SK-N-SH (cell line): ENCODE results near the gene OR52D1. TPM values are rescaled to one million over a fixed set of nuclear protein-coding genes. Genes with fewer than 3 reads are reported as not detected.

Experiments used
- CTCF ChIA-PET: fragments of 300-600, 350-600 bp; formaldehyde crosslinking; extraction: SDS; loops from one replicate; lab custom pipeline; 2021; lab: Yijun Ruan, JAX
- POLR2A ChIA-PET: fragments of 350-600 bp; sonication (Branson Sonifier 250); formaldehyde crosslinking; extraction: SDS; loops from one replicate; lab custom pipeline; 2020; ENCODE audit warnings: antibody characterized with exemption, inconsistent platforms; lab: Yijun Ruan, JAX
- DNase-seq: peaks from one replicate; pipeline ENCODE4 v3.0.0; 2012
- H2AFZ ChIP-seq: fragments of 200-600 bp; sonication (generic); 2 replicates; pipeline ENCODE4 v1.8.1; 2016; ENCODE audit warnings: antibody characterized with exemption, mild to moderate bottlenecking, low read depth
- H3F3A ChIP-seq: fragments of 200-600 bp; sonication (generic); replicated peaks from 2 replicates; pipeline ENCODE3; 2016; ENCODE audit warnings: antibody characterized with exemption, mild to moderate bottlenecking; ENCODE audit not compliant: insufficient read depth
- H3K27ac ChIP-seq, 2 experiments: fragments of 200-500 bp in 1 of 2; fragments of 200-600 bp in 1 of 2; sonication (Bioruptor generic) in 1 of 2; sonication (generic), shearing (Covaris generic) in 1 of 2; 2 replicates each; pipeline versions ENCODE4 v1.5.1 to v1.6.1; 2014 to 2016; ENCODE audit warnings: low read depth in 2 of 2, inconsistent platforms in 1 of 2, low read length in 1 of 2, mild to moderate bottlenecking in 1 of 2, mixed read lengths in 1 of 2
- H3K27me3 ChIP-seq: fragments of 200-600 bp; sonication (generic), shearing (Covaris generic); 2 replicates; pipeline ENCODE4 v1.6.1; 2016; ENCODE audit warnings: mixed run types; ENCODE audit not compliant: insufficient read depth
- H3K36me3 ChIP-seq, 2 experiments: fragments of 200-500 bp in 1 of 2; fragments of 200-600 bp in 1 of 2; sonication (Bioruptor generic) in 1 of 2; sonication (generic) in 1 of 2; replicated peaks in 1 of 2; 2 replicates each; pipeline versions ENCODE3 to v1.5.1; 2014 to 2016; ENCODE audit warnings: low read length in 1 of 2, mild to moderate bottlenecking in 1 of 2; ENCODE audit not compliant: insufficient read depth in 2 of 2, control insufficient read depth in 1 of 2
- H3K4me1 ChIP-seq, 2 experiments: fragments of 200-500 bp in 1 of 2; fragments of 200-600 bp in 1 of 2; sonication (Bioruptor generic) in 1 of 2; sonication (generic), shearing (Covaris generic) in 1 of 2; 2 replicates each; pipeline versions ENCODE4 v1.5.1 to v1.6.1; 2014 to 2016; ENCODE audit warnings: low read depth in 1 of 2, low read length in 1 of 2, mixed run types in 1 of 2; ENCODE audit not compliant: insufficient read depth in 2 of 2, control insufficient read depth in 1 of 2
- H3K4me2 ChIP-seq: fragments of 200-600 bp; sonication (generic), shearing (Covaris generic); 2 replicates; pipeline ENCODE4 v1.6.1; 2017; ENCODE audit warnings: mixed run types
- H3K4me3 ChIP-seq, 2 experiments: fragments of 200-500 bp in 1 of 2; fragments of 200-600 bp in 1 of 2; sonication (Bioruptor generic) in 1 of 2; sonication (generic), shearing (Covaris generic) in 1 of 2; 2 replicates each; pipeline versions ENCODE4 v1.5.1 to v1.8.1; 2014 to 2016; ENCODE audit warnings: low read depth in 2 of 2, inconsistent platforms in 1 of 2, low read length in 1 of 2, mild to moderate bottlenecking in 1 of 2, mixed read lengths in 1 of 2, moderate library complexity in 1 of 2
- H3K79me2 ChIP-seq: fragments of 200-600 bp; sonication (generic); 2 replicates; pipeline ENCODE4 v1.8.1; 2017; ENCODE audit warnings: mild to moderate bottlenecking; ENCODE audit not compliant: insufficient read depth
- H3K9ac ChIP-seq: fragments of 200-600 bp; sonication (generic); 2 replicates; pipeline ENCODE4 v1.6.1; 2017; ENCODE audit warnings: mixed run types
- H3K9me2 ChIP-seq: fragments of 200-600 bp; sonication (generic); 2 replicates; pipeline ENCODE4 v1.6.1; 2017; ENCODE audit warnings: mixed run types
- H3K9me3 ChIP-seq: fragments of 200-600 bp; sonication (generic); 2 replicates; pipeline ENCODE4 v1.6.1; 2017; ENCODE audit warnings: mixed run types, mild to moderate bottlenecking, moderate library complexity
- H4K20me1 ChIP-seq: fragments of 200-600 bp; sonication (generic); 2 replicates; pipeline ENCODE4 v1.6.1; 2017; ENCODE audit warnings: mild to moderate bottlenecking, mixed run types; ENCODE audit not compliant: insufficient read depth
- EP300 ChIP-seq, 2 experiments: IDR thresholded peaks; 2 replicates each; pipeline versions ENCODE4 v1.4.0 to v1.6.1; 2012; ENCODE audit warnings: borderline replicate concordance in 1 of 2, low read depth in 1 of 2, low read length in 1 of 2
- FOXJ3 ChIP-seq: sonication (generic); formaldehyde crosslinking; IDR thresholded peaks from 2 replicates; pipeline ENCODE4 v1.5.1; 2020; ENCODE audit warnings: mild to moderate bottlenecking, missing genetic modification reagents
- FOXM1 ChIP-seq: IDR thresholded peaks from 2 replicates; pipeline ENCODE4 v1.4.0; 2012; ENCODE audit warnings: low read depth, mild to moderate bottlenecking
- MEF2A ChIP-seq: IDR thresholded peaks from 2 replicates; pipeline ENCODE4 v1.4.0; 2012; ENCODE audit warnings: low read depth, borderline replicate concordance
- MXI1 ChIP-seq: IDR thresholded peaks from 2 replicates; pipeline ENCODE4 v1.6.1; 2012; ENCODE audit warnings: mild to moderate bottlenecking, low read depth, low read length, improper control_type of control experiment
- NFIC ChIP-seq: IDR thresholded peaks from 2 replicates; pipeline ENCODE4 v1.4.0; 2012; ENCODE audit warnings: borderline replicate concordance
- PBX3 ChIP-seq: IDR thresholded peaks from 2 replicates; pipeline ENCODE4; 2012
- RAD21 ChIP-seq: IDR thresholded peaks from 2 replicates; pipeline ENCODE4 v1.6.1; 2012; ENCODE audit warnings: mild to moderate bottlenecking, low read length
- RCOR1 ChIP-seq: fragments of 150-350 bp; IDR thresholded peaks from 2 replicates; pipeline ENCODE4 v1.6.1; 2017; ENCODE audit warnings: antibody characterized with exemption, low read length
- RFX5 ChIP-seq: IDR thresholded peaks from 2 replicates; pipeline ENCODE4 v1.6.1; 2012; ENCODE audit warnings: mild to moderate bottlenecking, improper control_type of control experiment, low read length
- RXRA ChIP-seq: IDR thresholded peaks from 2 replicates; pipeline ENCODE4 v1.4.0; 2012; ENCODE audit warnings: low read depth, mild to moderate bottlenecking, borderline replicate concordance
- SIN3A ChIP-seq: IDR thresholded peaks from 2 replicates; pipeline ENCODE4 v1.6.1; 2012; ENCODE audit warnings: low read depth, mild to moderate bottlenecking, low read length, moderate library complexity, borderline replicate concordance
- SMC3 ChIP-seq: IDR thresholded peaks from 2 replicates; pipeline ENCODE4 v1.6.1; 2012; ENCODE audit warnings: low read depth, low read length, improper control_type of control experiment
- TEAD4 ChIP-seq: IDR thresholded peaks from 2 replicates; pipeline ENCODE4 v1.4.0; 2012; ENCODE audit warnings: mild to moderate bottlenecking, borderline replicate concordance; ENCODE audit not compliant: insufficient read depth
- WGBS: methylation state at CpG from one replicate; pipeline ENCODE4 v1.1.6; 2017; ENCODE audit warnings: low lambda C conversion rate; 5-methylcytosine and 5-hydroxymethylcytosine counted together
- polyA plus RNA-seq, 3 experiments: library from polyadenylated mRNA; depleted of rRNA; stranded (reverse); fragments of >200 nt; gene quantifications; 2 replicates each; pipeline ENCODE4 v1.2.3, GENCODE V29; 2012
- TF ChIP-seq, protein P1 (sequence below): fragments of 150-350 bp; IDR thresholded peaks from 2 replicates; pipeline ENCODE4 v1.6.1; 2017; ENCODE audit warnings: antibody characterized with exemption, low read length, low read depth, borderline replicate concordance
- TF ChIP-seq, protein P2 (sequence below): IDR thresholded peaks from 2 replicates; pipeline ENCODE4 v1.4.0; 2012; ENCODE audit warnings: low read depth
- TF ChIP-seq, protein P3 (sequence below): fragments of 150-350 bp; IDR thresholded peaks from 2 replicates; pipeline ENCODE4 v1.6.1; 2016; ENCODE audit warnings: mild to moderate bottlenecking, low read depth, low read length

OR52D1 gene
- polyA plus RNA-seq, 1 of the 3 experiments (the other 2 are of a cell fraction): not detected

DNA sequence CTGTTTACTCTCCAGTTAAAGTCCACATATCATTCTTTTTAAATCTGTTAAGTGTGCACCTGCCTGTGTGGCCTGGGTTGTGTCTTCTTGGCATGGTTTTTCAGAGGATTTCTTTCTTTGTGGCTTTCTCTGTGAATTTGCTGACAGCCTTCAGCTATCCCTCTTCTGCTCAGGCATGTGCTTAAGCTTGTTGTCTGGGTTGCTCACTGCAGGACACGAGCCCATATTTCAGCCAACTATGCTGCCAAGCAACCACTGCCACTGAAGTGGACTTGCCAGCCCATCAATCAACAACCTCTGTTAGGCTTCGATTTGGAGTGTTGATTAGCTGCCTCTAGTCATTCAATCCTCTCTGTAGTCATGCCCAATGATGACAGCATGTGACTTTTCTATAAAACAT, 21.0 kb upstream of the OR52D1 start:
- Histone ChIP-seq H3K27me3 (no peaks in the 10 kb centered on the region; the same call in 1 of the 2 replicates), H3K4me3 (no peak overlapping the region), H3F3A (no peaks in the 10 kb centered on the region), H4K20me1 (no peaks in the 10 kb centered on the region), H3K4me2 (no peak overlapping the region), H3K9me3 (no peaks in the 10 kb centered on the region), H3K79me2 (no peaks in the 10 kb centered on the region), H3K9me2 (no peaks in the 10 kb centered on the region), H2AFZ (no peak overlapping the region), H3K27ac (no peak overlapping the region), H3K4me1 (no peaks in the 10 kb centered on the region), H3K36me3 (no peaks in the 10 kb centered on the region), H3K9ac (no peak overlapping the region)
- POLR2A ChIA-PET: no interaction called here
- no peak for DNase-seq
- CTCF ChIA-PET: interaction anchor here (1.0 kb wide), 1 partner anchor 494 kb away, joined by 3 read pairs; no protein-coding TSS in a partner anchor
- 7% methylated on average over 2 of the region's 2 CpGs for WGBS
- no peak for TF ChIP-seq RCOR1
- no peak for TF ChIP-seq TEAD4
- no peak for TF ChIP-seq RAD21
- no peak for TF ChIP-seq FOXJ3 (CRISPR knock-in tag)
- no peak for TF ChIP-seq MXI1
- no peak for TF ChIP-seq SMC3
- no peak for TF ChIP-seq RFX5
- TF ChIP-seq RXRA: no peak
- no peak for TF ChIP-seq MEF2A
- TF ChIP-seq, protein P1, sequence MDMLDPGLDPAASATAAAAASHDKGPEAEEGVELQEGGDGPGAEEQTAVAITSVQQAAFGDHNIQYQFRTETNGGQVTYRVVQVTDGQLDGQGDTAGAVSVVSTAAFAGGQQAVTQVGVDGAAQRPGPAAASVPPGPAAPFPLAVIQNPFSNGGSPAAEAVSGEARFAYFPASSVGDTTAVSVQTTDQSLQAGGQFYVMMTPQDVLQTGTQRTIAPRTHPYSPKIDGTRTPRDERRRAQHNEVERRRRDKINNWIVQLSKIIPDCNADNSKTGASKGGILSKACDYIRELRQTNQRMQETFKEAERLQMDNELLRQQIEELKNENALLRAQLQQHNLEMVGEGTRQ: no peak
- no peak for TF ChIP-seq FOXM1

- CTCF ChIA-PET: no interaction called here
- Histone ChIP-seq H3K79me2 (no peaks in the 10 kb centered on the region), H3K9me2 (no peaks in the 10 kb centered on the region), H4K20me1 (no peaks in the 10 kb centered on the region), H3K4me1 (no peaks in the 10 kb centered on the region), H3K9ac (no peak overlapping the region), H3K36me3 (no peaks in the 10 kb centered on the region), H3K27me3 (no peaks in the 10 kb centered on the region; the same call in 1 of the 2 replicates)
- TF ChIP-seq RFX5: no peak
- TF ChIP-seq, protein P2, sequence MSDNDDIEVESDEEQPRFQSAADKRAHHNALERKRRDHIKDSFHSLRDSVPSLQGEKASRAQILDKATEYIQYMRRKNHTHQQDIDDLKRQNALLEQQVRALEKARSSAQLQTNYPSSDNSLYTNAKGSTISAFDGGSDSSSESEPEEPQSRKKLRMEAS: no peak
- TF ChIP-seq NFIC: no peak
- TF ChIP-seq RAD21: no peak
- no peak for TF ChIP-seq FOXJ3 (CRISPR knock-in tag)
- TF ChIP-seq, protein P3, sequence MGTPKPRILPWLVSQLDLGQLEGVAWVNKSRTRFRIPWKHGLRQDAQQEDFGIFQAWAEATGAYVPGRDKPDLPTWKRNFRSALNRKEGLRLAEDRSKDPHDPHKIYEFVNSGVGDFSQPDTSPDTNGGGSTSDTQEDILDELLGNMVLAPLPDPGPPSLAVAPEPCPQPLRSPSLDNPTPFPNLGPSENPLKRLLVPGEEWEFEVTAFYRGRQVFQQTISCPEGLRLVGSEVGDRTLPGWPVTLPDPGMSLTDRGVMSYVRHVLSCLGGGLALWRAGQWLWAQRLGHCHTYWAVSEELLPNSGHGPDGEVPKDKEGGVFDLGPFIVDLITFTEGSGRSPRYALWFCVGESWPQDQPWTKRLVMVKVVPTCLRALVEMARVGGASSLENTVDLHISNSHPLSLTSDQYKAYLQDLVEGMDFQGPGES: no peak
- TF ChIP-seq SMC3: no peak
- TF ChIP-seq MXI1: no peak
- no peak for TF ChIP-seq SIN3A
- TF ChIP-seq EP300 (IDR thresholded peaks at IDR 0.05; ENCODE audit: borderline replicate concordance in 1 of 2, low read depth in 1 of 2, low read length in 1 of 2): no peak
- no peak for TF ChIP-seq RXRA
- no peak for TF ChIP-seq TEAD4
- no peak for TF ChIP-seq PBX3
- TF ChIP-seq, all 33 proteins: peak for 0
- DNase-seq: no peak
- Histone ChIP-seq H3K4me3 (no peak overlapping the region), H2AFZ (no peak overlapping the region), H3F3A (no peaks in the 10 kb centered on the region), H3K9me3 (no peaks in the 10 kb centered on the region), H3K4me2 (no peak overlapping the region), H3K27ac (no peak overlapping the region)
- POLR2A ChIA-PET: no interaction called here
Measured at GRCh38 chr11:5473921-5474320, 14.6 kb upstream of the OR52D1 start.
